ENCODE measurements around the gene AXIN1.
"Not testable (repeated sequence)": the region's sequence is repeated elsewhere in the genome, so short reads cannot be mapped to it uniquely, and the experiment has no call there.

The AXIN1 gene

DNA sequence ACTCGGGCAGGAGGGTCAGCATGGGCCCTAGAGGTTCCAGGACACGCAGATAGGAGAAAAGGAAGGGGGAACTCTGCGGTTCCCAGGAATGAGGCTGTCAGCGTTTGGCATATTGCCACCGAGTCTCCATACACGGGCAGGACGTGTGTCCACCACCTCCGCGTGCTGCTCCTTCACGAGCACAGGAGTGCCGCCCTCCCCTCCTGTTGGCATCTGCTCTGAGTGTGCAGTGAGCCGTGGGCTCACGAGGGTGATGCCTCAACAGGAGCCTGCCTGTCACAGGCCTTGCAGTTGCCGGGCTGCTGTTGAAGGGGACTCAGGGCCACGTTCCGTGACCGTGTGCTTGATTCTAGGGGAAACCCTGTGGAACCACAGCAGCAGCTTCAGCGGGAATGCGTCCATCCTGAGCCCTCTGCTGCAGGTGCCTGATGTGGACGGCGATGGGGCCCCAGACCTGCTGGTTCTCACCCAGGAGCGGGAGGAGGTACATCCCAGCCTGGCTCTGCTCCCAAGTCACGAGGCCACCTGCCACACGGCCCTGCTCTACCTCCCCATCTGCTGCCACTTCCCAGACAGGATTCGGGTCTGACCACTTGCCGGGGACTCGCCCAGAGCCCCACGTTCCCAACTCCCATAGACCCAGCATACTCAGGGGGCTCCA lies 91.4 kb downstream of the AXIN1 start:
- no peak for DNase-seq (ENCODE audit: low read depth)
- TF ChIP-seq, protein P1, sequence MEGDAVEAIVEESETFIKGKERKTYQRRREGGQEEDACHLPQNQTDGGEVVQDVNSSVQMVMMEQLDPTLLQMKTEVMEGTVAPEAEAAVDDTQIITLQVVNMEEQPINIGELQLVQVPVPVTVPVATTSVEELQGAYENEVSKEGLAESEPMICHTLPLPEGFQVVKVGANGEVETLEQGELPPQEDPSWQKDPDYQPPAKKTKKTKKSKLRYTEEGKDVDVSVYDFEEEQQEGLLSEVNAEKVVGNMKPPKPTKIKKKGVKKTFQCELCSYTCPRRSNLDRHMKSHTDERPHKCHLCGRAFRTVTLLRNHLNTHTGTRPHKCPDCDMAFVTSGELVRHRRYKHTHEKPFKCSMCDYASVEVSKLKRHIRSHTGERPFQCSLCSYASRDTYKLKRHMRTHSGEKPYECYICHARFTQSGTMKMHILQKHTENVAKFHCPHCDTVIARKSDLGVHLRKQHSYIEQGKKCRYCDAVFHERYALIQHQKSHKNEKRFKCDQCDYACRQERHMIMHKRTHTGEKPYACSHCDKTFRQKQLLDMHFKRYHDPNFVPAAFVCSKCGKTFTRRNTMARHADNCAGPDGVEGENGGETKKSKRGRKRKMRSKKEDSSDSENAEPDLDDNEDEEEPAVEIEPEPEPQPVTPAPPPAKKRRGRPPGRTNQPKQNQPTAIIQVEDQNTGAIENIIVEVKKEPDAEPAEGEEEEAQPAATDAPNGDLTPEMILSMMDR (conservative IDR thresholded peaks at IDR 0.05; ENCODE audit: low read length): no peak
- no peak overlapping the region for H3K4me3 ChIP-seq (ENCODE audit: low read length)

DNA sequence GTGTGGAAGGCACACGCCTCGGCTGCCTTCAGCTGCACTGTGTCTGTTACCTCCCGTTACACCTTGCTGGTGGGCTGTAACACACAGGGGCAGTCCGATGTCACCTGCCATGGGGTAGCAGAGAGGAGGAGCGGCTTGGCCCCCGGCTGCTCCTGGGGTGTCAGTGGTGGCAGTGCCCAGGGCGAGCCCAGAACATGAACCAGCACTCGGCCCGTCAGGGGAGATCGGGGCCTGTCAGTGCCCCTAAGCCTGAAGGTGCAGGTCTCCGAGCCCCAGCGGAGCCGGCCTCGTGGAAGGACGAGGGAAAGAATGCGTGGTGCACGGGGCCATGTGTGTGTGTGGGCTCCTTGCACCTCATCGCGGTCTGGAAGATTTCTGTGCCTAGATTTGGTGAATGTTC lies 92.2 kb downstream of the AXIN1 start:
- no peak for DNase-seq (ENCODE audit: low read depth)
- TF ChIP-seq, protein P1 (conservative IDR thresholded peaks at IDR 0.05; ENCODE audit: low read length): no peak
- H3K4me3 ChIP-seq (ENCODE audit: low read length): no peak overlapping the region

DNA sequence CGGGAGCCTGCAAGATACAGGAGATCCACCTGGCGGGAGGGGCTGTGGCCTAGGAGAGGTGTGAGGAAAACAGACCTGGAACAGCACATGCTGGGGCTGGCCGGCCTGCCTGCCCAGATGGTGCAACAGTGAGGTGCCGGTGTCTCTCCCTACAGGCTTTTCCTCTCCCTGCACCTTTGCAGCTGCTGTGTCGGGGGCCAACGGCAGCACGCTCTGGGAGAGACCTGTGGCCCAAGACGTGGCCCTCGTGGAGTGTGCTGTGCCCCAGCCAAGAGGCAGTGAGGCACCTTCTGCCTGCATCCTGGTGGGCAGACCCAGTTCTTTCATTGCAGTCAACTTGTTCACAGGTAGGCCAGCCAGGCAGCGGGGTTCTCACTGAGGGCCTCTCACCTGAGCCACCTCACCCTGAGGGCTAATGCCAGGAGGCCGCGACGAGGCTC lies 92.7 kb downstream of the AXIN1 start:
- TF ChIP-seq, protein P1 (conservative IDR thresholded peaks at IDR 0.05; ENCODE audit: low read length): no peak
- no peak overlapping the region for H3K4me3 ChIP-seq (ENCODE audit: low read length)
- DNase-seq (ENCODE audit: low read depth): no peak

DNA sequence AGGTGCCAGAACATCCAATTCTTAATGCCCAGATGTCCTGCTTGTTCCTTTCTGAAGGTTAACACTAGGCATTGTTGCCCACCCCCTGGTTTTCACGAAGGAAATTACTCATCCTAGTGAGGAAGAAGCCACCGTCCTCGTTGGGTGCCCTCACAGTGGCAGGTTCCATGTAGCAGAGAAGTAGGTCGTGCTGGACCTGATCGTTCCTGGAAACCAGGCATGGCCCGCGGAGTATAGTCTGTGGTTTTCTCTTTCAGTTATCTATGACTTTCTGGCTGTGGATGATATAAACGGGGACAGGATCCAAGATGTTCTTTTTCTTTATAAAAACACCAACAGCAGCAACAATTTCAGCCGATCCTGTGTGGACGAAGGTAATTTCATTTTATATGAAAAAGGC lies 93.3 kb downstream of the AXIN1 start:
- H3K4me3 ChIP-seq (ENCODE audit: low read length): no peak overlapping the region
- DNase-seq (ENCODE audit: low read depth): no peak
- TF ChIP-seq, protein P1 (conservative IDR thresholded peaks at IDR 0.05; ENCODE audit: low read length): no peak

DNA sequence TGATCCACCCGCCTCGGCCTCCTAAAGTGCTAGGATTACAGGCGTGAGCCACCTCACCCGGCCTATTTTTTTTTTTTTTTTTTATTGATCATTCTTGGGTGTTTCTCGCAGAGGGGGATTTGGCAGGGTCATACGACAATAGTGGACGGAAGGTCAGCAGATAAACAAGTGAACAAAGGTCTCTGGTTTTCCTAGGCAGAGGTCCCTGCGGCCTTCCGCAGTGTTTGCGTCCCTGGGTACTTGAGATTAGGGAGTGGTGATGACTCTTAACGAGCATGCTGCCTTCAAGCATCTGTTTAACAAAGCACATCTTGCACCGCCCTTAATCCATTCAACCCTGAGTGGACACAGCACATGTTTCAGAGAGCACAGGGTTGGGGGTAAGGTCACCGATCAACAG lies 94.4 kb downstream of the AXIN1 start:
- DNase-seq (ENCODE audit: low read depth); H3K4me3 ChIP-seq (ENCODE audit: low read length): not testable (repeated sequence)

DNA sequence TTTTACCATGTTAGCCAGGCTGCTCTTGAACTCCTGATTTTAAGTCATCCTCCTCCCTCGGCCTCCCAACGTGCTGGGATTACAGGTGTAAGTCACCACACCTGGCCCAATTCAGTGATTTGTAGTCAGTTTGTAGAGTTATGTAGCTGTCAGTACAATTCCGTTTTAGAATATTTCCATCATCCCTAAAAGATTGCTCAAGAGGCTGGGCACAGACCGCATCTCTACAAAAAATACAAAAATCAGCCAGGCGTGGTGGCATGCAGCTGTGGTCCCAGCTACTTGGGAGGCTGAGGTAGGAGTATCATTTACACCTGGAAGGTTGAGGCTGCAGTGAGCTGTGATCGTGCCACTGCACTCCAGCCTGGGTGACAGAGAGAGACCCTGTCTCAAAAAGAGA lies 97.3 kb downstream of the AXIN1 start:
- TF ChIP-seq, protein P1 (conservative IDR thresholded peaks at IDR 0.05; ENCODE audit: low read length): no peak
- DNase-seq (ENCODE audit: low read depth): no peak
- no peak overlapping the region for H3K4me3 ChIP-seq (ENCODE audit: low read length)

DNA sequence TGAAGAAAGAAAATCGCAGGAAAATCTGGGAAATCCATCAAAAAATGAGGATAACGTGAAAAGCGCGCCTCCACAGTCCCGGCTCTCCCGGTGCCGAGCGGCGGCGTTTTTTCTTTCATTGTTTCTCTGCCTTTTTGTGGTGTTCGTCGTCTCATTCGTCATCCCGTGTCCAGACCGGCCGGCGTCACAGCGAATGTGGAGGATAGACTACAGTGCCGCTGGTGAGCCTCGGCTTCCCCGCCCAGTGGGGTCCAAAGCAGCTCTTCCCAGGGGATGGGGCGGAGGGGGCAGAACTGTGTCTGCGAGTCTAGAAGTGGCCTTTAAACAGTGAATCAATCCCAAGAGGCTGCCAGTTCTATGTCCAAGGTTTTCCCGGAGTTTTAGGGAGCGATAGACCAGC lies 98.1 kb downstream of the AXIN1 start:
- TF ChIP-seq, protein P1 (conservative IDR thresholded peaks at IDR 0.05; ENCODE audit: low read length): no peak
- no peak for DNase-seq (ENCODE audit: low read depth)
- H3K4me3 ChIP-seq (ENCODE audit: low read length): no peak overlapping the region
